GM12878 (cell line): ENCODE data around the gene MLLT3.

ENCODE experiments used
- ATF7 ChIP-seq: fragments of 450-650 bp; IDR thresholded peaks from 2 replicates; pipeline ENCODE4 v1.6.1; 2016; ENCODE audit warnings: low read depth, mild to moderate bottlenecking
- CTCF ChIP-seq, 3 experiments: IDR thresholded peaks in 2 of 3; conservative IDR thresholded peaks in 1 of 3; 2 replicates each; pipeline ENCODE4 v1.5.1; 2011; ENCODE audit warnings: low read depth in 3 of 3, low read length in 3 of 3, mild to moderate bottlenecking in 3 of 3, control low read depth in 2 of 3, moderate library complexity in 2 of 3, inconsistent platforms in 1 of 3, mixed read lengths in 1 of 3; ENCODE audit not compliant: control insufficient read depth in 2 of 3, insufficient read depth in 1 of 3; ENCODE audit errors: extremely low read depth in 1 of 3
- EP300 ChIP-seq, 2 experiments: fragments of 150-350 bp in 1 of 2; IDR thresholded peaks; 2 replicates each; pipeline ENCODE4 v1.6.1; 2011 to 2012; ENCODE audit warnings: low read depth in 2 of 2, low read length in 2 of 2, borderline replicate concordance in 1 of 2, improper control_type of control experiment in 1 of 2, inconsistent platforms in 1 of 2; ENCODE audit not compliant: control insufficient read depth in 1 of 2
- FOXK2 ChIP-seq: fragments of 450-650 bp; IDR thresholded peaks from 2 replicates; pipeline ENCODE4 v1.6.1; 2017; ENCODE audit warnings: mild to moderate bottlenecking, moderate library complexity
- GABPA ChIP-seq: IDR thresholded peaks from 2 replicates; pipeline ENCODE4 v1.6.1; 2014; ENCODE audit warnings: antibody characterized with exemption, low read depth, mild to moderate bottlenecking, inconsistent platforms
- MYC ChIP-seq: IDR thresholded peaks from 2 replicates; pipeline ENCODE4 v1.6.1; 2011; ENCODE audit warnings: mild to moderate bottlenecking, low read length, moderate library complexity, inconsistent platforms; ENCODE audit not compliant: insufficient read depth, insufficient replicate concordance, insufficient read length, severe bottlenecking
- RAD51 ChIP-seq: fragments of 450-650 bp; IDR thresholded peaks from 2 replicates; pipeline ENCODE4 v1.6.1; 2016; ENCODE audit warnings: moderate library complexity, mild to moderate bottlenecking, inconsistent platforms

- TF ChIP-seq ATF7 (no peak), GABPA (no peak), MYC (no peak), CTCF (IDR thresholded peaks at IDR 0.05 in 2 of 3, conservative IDR thresholded peaks at IDR 0.05 in 1 of 3; ENCODE audit: control insufficient read depth in 2 of 3, extremely low read depth in 1 of 3, insufficient read depth in 1 of 3, low read depth in 3 of 3, low read length in 3 of 3) (no peak), FOXK2 (no peak), EP300 (IDR thresholded peaks at IDR 0.05; ENCODE audit: borderline replicate concordance in 1 of 2, control insufficient read depth in 1 of 2, low read depth in 2 of 2, low read length in 2 of 2) (no peak), RAD51 (no peak)
Observed at GRCh38 chr9:20312732-20313131, 309.6 kb downstream of the MLLT3 start.
